Type B pancreatic cell (in vitro differentiated cells): ENCODE measurements around the gene APBA2. TPM values are rescaled to one million over a fixed set of nuclear protein-coding genes. Genes with fewer than 3 reads are reported as not detected.

Source experiments
- DNase-seq: peaks from one replicate; pipeline ENCODE4 v3.0.0; 2021; ENCODE audit warnings: mixed read lengths; ENCODE audit not compliant: unreplicated experiment; ENCODE audit errors: extremely low spot score
- H3K27ac Mint-ChIP-seq: 2 replicates; pipeline ENCODE4 v1.8.0; 2021; ENCODE audit warnings: mild to moderate bottlenecking, mixed read lengths
- H3K27me3 Mint-ChIP-seq: 2 replicates; pipeline ENCODE4 v1.8.0; 2021; ENCODE audit warnings: mixed read lengths
- H3K36me3 Mint-ChIP-seq: 2 replicates; pipeline ENCODE4 v1.8.0; 2021; ENCODE audit warnings: mixed read lengths
- H3K4me1 Mint-ChIP-seq: one replicate; pipeline ENCODE4 v1.8.0; 2021; ENCODE audit warnings: mixed read lengths; ENCODE audit not compliant: unreplicated experiment
- H3K4me3 Mint-ChIP-seq: 2 replicates; pipeline ENCODE4 v1.8.0; 2021; ENCODE audit warnings: mild to moderate bottlenecking, mixed read lengths
- H3K9me3 Mint-ChIP-seq: 2 replicates; pipeline ENCODE4 v1.8.0; 2021; ENCODE audit warnings: mixed read lengths
- CTCF ChIP-seq: fragments of 200-600 bp; sonication (generic); conservative IDR thresholded peaks from 2 replicates; pipeline ENCODE4 v1.5.0; 2021; ENCODE audit warnings: antibody characterized with exemption, mild to moderate bottlenecking
- total RNA-seq: library from RNA; stranded (reverse); gene quantifications from 2 replicates; pipeline ENCODE4 v1.2.1, GENCODE V29; 2021; ENCODE audit warnings: low replicate concordance

APBA2 gene
- total RNA-seq, 1 donor from 2014 or later: 33.3 TPM

DNA sequence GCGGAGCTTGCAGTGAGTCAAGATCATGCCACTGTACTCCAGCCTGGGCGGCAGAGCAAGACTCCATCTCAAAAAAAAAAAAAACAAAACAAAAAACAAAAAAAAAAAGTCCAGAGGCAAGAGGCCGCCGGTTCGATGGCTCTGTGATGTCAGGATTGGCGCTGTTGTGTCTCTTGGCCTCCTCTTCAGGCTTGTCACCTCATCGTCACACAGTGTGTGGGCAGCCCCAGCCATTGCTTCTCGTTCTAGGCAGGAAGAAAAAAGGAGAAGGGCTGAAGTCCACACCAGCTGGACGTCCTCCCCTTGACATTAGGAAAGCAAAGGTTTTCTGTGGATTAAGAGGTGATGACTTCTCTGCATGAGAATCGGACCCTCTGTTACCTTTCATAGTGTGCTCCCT, 192.8 kb downstream of the APBA2 start:
- Mint-ChIP-seq H3K4me3 (no peak overlapping the region), H3K27me3 (no peaks in the 10 kb centered on the region), H3K36me3 (no peaks in the 10 kb centered on the region), H3K27ac (no peak overlapping the region), H3K9me3 (no peaks in the 10 kb centered on the region), H3K4me1 (peaks cover 6% of the 10 kb centered on the region)
- no peak for TF ChIP-seq CTCF
- DNase-seq: no peak

DNA sequence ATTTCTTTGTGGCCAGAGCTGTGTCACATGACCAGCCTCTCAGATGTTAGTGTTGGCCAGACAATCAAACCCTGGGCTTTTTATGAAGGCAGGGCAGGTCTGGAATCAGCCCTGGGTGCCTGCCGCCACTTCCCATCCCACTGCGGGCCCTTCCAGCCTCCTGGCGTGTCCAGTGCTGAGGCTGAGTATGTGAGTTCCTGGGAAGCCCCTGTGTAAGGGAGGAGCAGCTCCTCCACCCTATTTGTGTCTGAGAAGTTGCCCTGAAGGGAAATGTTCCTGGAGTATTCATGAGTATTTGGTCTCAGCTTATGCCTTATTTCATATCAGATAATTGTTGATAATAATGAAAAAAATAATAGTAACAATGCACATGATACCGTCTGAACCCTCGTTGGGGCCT, 193.7 kb downstream of the APBA2 start:
- no peaks in the 10 kb centered on the region for H3K9me3 Mint-ChIP-seq
- no peak for DNase-seq

GRCh38 chr15:29081781-29082180, 196.0 kb downstream of the APBA2 start:
- no peak for TF ChIP-seq CTCF
- H3K27ac Mint-ChIP-seq: no peak overlapping the region
- DNase-seq: no peak
- no peak overlapping the region for H3K4me3 Mint-ChIP-seq
- H3K36me3 Mint-ChIP-seq: peaks cover 4% of the 10 kb centered on the region
- no peaks in the 10 kb centered on the region for H3K27me3 Mint-ChIP-seq
- peaks cover 6% of the 10 kb centered on the region for H3K4me1 Mint-ChIP-seq
- H3K9me3 Mint-ChIP-seq: peaks cover 4% of the 10 kb centered on the region

More for the DNA sequence above, 193.7 kb downstream of the APBA2 start:
- no peak for TF ChIP-seq CTCF
- Mint-ChIP-seq H3K27me3 (no peaks in the 10 kb centered on the region), H3K4me3 (no peak overlapping the region), H3K27ac (no peak overlapping the region), H3K4me1 (peaks cover 6% of the 10 kb centered on the region), H3K36me3 (no peaks in the 10 kb centered on the region)

DNA sequence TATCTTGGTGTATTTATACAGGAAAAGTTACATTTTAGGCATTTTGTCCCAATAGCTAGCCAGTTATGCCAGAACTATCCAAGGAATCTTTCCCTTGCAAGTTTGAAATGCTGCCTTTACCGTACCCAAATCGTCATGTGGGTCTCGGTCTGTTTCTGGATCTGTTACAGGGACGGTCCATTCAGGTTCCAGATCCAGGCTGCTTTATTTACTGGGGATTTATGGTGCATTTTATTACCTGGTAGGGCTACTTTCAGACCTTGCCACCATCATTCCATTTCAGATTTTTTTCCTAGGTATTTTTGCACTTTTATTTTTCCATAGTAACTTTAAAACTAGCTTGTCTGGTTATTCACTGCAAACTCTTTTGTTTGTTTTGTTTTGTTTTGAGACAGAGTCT, 197.4 kb downstream of the APBA2 start:
- peaks cover 4% of the 10 kb centered on the region for H3K36me3 Mint-ChIP-seq
- peaks cover 4% of the 10 kb centered on the region for H3K9me3 Mint-ChIP-seq
- H3K4me1 Mint-ChIP-seq: peaks cover 10% of the 10 kb centered on the region
- H3K27ac Mint-ChIP-seq: no peak overlapping the region
- no peak for TF ChIP-seq CTCF
- no peak for DNase-seq
- no peak overlapping the region for H3K4me3 Mint-ChIP-seq
- H3K27me3 Mint-ChIP-seq: no peaks in the 10 kb centered on the region

DNA sequence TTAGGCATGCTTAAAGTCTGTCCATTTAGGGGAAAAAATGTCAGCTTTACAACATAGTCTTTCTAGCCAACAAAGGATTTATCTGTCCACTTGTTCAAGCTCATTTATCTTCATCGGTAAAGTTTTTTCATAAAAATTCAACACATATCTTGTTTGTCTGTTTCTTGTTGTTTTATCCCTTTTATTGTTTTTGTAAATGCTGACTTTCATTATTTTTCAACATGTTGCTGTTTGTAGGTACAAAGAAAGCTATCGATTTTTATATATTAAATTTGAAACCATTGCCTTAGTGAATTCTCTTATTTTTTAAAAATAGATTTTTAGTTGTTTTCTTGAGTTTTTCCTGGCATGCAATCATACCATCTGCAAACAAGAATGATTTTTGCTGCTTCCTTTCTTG, 198.1 kb downstream of the APBA2 start:
- Mint-ChIP-seq H3K9me3 (peaks cover 4% of the 10 kb centered on the region), H3K4me1 (peaks cover 10% of the 10 kb centered on the region), H3K27ac (no peak overlapping the region), H3K36me3 (peaks cover 4% of the 10 kb centered on the region), H3K27me3 (no peaks in the 10 kb centered on the region), H3K4me3 (no peak overlapping the region)
- DNase-seq: no peak
- no peak for TF ChIP-seq CTCF

GRCh38 chr15:29086001-29086400, 200.2 kb downstream of the APBA2 start:
- TF ChIP-seq CTCF: no peak
- Mint-ChIP-seq H3K9me3 (peaks cover 4% of the 10 kb centered on the region), H3K36me3 (peaks cover 4% of the 10 kb centered on the region), H3K27me3 (no peaks in the 10 kb centered on the region), H3K4me3 (no peak overlapping the region), H3K27ac (no peak overlapping the region), H3K4me1 (peaks cover 10% of the 10 kb centered on the region)
- no peak for DNase-seq
